IPS-NIHi7 (cell line): Measurements from ENCODE around the gene SEC31A.
A peak's percentile ranks its signal among the peaks of the same experiment; 100 is the strongest.
"Not testable (repeated sequence)": the region's sequence is repeated elsewhere in the genome, so short reads cannot be mapped to it uniquely, and the experiment has no call there.

Experiments
- DNase-seq: peaks from one replicate; pipeline ENCODE4 v3.0.0; 2012; ENCODE audit warnings: mixed read lengths; ENCODE audit errors: extremely low spot score

Gene SEC31A, protein sequence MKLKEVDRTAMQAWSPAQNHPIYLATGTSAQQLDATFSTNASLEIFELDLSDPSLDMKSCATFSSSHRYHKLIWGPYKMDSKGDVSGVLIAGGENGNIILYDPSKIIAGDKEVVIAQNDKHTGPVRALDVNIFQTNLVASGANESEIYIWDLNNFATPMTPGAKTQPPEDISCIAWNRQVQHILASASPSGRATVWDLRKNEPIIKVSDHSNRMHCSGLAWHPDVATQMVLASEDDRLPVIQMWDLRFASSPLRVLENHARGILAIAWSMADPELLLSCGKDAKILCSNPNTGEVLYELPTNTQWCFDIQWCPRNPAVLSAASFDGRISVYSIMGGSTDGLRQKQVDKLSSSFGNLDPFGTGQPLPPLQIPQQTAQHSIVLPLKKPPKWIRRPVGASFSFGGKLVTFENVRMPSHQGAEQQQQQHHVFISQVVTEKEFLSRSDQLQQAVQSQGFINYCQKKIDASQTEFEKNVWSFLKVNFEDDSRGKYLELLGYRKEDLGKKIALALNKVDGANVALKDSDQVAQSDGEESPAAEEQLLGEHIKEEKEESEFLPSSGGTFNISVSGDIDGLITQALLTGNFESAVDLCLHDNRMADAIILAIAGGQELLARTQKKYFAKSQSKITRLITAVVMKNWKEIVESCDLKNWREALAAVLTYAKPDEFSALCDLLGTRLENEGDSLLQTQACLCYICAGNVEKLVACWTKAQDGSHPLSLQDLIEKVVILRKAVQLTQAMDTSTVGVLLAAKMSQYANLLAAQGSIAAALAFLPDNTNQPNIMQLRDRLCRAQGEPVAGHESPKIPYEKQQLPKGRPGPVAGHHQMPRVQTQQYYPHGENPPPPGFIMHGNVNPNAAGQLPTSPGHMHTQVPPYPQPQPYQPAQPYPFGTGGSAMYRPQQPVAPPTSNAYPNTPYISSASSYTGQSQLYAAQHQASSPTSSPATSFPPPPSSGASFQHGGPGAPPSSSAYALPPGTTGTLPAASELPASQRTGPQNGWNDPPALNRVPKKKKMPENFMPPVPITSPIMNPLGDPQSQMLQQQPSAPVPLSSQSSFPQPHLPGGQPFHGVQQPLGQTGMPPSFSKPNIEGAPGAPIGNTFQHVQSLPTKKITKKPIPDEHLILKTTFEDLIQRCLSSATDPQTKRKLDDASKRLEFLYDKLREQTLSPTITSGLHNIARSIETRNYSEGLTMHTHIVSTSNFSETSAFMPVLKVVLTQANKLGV

DNA sequence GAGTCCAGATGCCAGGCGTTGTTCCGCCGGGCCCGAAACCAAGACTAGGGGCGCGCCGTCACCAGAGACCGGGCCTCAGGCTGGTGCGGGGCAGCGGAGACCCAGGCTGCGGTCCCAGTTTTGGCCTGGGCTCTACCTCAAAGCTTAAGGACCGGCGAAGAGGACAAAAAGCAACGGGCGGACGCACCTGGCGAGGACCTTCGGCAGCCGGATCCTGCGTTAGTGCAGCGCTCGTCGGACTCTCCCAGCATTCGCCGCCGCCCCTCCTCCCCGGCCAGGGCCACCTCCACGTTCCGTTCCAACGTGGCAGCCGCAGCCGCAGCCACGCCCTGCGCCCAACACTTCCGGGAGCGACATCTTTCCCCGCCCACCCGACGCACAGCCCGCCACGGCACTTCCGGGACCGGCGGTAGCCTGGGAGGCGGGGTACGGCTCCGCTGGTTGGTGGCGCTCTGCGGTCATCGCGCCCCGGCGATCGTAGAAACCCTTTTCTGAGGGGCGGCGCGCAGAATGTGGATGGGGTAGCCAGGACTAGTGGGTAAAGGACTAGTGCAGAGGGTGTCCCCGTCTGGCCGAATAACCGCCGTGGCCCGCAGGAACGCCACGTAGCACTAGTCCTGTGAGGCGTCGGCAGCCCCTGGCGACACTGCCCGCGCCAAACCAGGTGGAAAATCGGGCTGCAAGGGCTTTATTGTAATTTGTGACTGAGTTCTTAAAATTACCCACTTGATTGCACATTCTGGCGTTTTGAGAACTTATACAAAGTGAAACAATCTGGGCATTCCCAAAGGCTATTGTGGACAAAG, at the start of gene SEC31A:
Gene SEC31A, minus strand, starts transcription at position 253 of the 806 bp plus-strand sequence. CDS start 9,217 bp downstream, outside the sequence.
- peak; percentile 92 for DNase-seq

DNA sequence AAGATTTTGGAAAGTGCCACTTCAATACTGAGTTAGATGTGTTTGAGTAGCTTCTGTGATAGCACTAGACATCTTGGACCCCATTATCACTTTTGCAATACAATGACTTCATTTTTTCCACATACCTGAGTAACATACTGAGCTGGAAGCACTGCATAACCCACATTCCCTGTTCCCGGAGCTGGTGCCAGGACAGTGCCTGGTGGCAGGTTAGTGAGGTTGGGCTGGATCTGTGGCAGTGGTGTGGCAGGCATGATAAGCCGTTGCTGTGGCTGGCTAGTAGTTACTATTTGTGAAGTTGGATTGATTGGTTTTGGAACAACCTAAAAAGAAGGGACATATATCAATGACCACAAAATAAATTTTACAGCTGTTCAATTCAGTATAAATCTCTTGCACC, 48.5 kb upstream of the SEC31A start:
- no peak for DNase-seq

DNA sequence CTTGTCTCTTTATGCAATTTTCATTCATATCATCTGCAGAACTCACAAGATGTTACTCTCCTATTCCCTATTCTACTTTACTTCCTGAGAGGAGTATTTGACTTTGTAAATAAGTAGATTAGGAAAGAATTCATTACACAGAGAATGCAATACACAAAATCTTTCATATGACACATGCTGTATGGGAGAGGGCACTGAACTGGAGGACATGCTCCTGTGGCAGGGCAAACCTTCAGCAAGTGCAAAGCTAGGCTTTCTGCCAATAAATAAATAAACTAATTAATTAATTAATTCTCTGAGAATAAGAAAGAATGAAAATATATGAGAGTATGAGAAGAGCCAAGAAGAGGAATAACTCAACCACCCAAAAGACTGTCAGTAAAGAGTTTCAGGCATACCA, 43.5 kb upstream of the SEC31A start:
- DNase-seq: no peak

DNA sequence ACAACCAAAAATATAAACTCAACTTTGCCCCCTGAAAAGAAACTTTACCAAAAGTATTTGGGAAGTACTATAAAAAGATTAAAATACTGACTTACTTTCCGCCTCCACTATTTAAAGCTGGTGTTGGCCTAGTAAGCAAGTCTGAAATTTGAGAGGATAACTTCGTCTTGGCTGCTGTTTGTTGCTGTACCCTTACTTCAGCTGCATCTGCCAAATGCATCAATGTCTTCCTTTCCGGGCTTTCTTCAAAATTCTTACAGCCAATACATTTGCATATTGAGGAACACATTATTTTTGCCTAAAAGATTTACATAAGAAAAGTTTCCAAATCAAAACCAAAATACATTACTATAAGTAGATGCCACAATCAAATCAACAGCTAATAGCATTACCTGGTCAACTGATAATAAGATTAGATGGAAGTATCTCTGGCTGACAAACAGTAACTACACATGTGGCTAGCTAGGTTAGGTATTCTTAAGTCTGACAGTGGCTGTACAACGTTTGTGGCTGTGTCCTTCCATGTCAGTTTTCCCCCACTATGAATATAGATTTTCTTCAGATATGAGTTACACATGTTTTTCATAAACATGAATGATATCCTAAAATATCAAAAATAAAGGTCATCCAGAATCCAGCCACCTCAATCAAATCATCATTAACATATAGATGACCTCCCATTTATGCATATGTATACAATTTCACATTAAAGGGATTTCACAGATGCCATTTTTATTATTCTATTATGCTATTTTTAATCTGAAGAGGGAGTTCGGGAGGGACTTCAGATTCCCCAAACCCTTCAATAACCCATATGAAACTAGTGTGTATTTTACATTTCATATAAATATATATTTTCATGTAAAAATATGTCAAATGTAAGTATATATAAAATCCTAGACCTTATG, 40.1 kb upstream of the SEC31A start:
- DNase-seq: no peak

DNA sequence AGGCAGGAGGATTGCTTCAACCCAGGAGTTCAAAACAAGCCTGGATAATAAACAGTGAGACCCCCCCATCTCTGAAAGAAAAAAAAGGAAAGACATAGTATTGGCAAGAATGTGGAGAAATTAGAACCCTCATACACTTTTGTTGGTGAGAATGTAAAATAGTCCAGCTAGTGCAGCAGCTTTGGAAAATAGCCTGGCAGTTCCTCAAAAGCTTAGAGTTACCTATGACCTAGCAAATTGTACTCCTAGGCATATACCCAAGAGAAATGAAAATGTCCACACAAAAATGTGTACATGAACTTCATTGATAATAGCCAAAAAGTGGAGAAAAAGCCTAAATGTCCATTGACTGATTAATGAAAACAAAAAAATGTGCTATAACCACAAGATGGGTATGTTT, 30.8 kb upstream of the SEC31A start:
- no peak for DNase-seq

DNA sequence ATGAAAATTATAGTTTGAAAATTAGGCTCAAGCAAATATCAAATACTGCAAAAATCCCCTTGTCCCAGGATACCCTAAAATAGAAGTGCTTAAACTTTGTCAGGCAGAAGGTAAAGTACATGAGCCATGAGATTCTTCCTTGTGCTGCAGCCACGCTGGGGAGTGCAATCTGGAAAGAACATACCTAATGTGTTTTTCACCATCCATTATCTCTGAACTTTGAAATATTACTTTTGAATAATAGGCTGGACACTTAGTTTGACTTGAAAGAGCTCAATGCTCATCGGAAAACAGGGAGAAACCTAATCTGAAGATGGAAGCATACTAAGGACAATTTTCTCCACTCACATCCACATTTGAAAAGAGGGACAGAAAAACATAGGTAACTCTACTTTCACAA, 28.4 kb upstream of the SEC31A start:
- no peak for DNase-seq

DNA sequence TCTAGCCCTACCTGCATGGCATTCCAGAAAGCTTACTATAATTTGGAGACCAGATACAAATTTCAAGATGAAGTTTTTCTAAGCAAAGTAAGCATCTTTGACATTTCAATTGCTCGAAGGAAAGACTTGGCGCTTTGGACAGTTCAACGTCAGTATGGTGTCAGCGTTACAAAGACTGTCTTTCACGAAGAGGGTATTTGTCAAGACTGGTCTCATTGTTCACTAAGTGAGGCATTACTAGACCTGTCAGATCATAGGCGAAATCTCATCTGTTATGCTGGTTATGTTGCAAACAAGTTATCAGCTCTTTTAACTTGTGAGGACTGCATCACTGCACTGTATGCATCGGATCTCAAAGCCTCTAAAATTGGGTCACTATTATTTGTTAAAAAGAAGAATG, 27.1 kb upstream of the SEC31A start:
- no peak for DNase-seq

DNA sequence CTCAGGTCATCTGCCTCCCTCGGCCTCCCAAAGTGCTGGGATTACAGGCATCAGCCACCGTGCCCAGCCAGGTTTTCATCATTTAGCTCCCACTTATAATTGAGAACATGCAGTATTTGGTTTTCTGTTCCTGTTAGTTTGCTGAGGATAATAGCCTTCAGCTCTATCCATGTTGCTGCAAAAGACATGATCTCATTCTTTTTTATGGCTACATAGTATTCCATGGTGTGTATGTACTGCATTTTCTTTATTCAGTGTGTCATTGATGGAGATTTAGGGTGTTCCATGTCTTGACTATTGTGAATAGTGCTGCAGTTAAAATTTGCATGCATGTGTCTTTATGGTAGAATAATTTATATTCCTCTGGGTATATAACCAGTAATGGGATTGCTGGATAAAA, 23.0 kb upstream of the SEC31A start:
- DNase-seq: not testable (repeated sequence)

DNA sequence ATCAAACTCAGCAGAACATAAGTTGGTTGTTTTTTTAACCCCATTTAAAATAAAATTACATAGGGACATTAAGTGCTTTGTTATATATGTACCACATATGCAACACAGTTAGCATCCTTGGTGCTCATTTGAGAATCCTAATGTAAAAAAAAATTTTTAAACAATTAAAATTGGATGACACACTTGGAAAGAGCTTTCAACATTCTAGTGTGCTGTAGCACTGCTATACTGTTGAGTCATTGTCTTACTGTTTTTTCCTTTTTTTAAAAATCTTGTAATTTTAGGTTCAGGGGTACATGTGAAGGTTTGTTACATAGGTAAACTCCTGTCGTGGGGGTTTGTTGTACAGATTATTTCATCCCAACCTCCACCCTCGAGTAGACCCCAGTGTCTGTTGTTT, 22.4 kb upstream of the SEC31A start:
- DNase-seq: no peak

DNA sequence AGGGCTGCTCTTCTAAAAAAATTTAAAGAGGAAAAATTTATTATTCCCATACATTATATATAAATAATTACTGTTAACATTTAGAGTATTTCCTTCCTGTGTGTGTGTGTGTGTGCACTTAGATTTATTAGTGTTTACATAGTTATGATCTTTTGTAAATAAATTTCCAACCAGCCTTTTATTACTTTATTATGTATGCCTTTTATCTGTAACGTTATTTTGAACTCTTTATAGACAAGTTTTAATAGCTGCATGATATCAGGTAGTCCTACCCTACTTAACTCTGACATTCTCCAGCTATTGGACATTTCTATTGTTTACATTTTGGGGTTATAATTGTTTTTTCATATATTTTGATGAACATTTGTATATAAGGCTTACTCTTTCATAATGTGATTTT, 18.4 kb upstream of the SEC31A start:
- DNase-seq: no peak

DNA sequence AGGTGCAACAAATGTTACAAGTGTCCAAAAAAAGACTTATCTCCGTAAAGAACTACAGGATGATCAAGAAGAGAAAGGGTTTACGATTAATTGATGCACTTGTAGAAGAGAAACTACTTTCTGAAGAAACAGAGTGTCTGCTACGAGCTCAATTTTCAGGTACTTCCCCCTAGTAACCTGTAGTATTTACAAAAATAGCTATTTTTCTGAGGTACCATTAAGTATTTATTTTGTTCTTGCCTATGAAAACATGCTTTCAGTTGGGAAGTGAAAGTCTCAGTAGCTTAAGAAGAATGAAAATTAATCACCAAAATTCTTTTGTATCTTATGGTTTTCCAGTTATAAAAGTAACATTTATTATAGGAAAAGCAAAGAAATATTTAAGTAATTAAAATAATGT, 15.5 kb upstream of the SEC31A start:
- DNase-seq: no peak

DNA sequence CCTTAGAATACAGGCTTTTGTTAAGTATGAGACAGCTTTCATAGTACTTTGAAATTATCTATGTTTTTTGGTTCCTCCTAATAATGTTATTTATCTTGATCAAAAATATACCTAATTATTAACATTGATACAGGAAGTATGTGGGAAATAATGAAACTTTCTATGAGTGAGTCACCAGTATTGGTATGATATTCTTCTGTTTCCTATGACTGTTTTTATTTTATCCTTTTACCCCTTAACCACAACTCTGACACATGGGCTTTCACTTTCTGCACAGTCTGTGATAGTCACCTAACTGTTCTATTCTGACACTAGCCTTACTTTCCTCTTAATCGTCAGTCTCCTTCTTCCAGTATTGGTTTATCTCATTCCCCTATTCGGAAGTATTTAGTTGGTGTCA, 14.3 kb upstream of the SEC31A start:
- DNase-seq: no peak

DNA sequence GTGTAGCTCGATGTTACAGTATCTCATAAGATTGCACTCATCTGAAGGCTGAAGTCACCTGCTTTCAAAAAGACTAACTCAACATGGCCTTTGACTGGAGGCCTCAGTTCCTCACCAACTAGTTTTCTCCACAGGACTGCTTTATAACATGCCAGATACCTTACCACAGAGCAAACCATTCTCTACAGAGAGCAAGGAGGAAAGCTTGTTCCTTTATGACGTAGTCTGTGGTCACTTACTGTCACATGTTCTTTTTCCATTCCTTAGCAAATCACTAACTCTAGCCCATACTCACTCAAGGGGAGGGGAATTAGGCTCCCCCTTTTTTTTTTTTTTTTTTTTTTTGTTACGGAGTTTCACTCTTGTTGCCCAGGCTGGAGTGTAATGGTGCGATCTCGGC, 12.8 kb upstream of the SEC31A start:
- no peak for DNase-seq

DNA sequence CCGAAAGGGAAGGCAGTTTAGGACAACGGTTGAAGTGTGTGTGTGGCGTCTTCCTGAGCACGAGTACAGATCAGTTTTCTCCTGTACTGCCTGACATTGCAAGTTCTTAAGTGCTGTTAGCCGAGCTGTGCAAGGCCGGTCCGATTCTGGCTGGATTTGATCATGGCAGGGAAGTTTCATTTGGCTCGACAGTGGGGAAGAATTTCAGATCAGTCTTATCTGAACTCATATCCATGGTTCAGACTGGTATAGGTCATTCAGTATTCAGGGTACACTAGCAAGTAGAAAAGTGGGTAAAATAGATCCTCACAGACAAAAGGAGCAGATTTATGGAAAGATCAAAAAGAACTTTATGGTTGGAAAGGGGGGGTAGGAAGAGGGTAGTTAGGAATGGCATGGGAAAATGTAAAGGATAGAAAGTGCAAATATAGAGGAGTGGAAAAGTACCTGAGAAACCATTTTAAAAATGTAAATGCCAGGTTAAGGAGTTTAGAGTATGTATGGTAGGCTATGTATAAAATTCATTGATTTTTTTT, 10.3 kb upstream of the SEC31A start:
- no peak for DNase-seq

DNA sequence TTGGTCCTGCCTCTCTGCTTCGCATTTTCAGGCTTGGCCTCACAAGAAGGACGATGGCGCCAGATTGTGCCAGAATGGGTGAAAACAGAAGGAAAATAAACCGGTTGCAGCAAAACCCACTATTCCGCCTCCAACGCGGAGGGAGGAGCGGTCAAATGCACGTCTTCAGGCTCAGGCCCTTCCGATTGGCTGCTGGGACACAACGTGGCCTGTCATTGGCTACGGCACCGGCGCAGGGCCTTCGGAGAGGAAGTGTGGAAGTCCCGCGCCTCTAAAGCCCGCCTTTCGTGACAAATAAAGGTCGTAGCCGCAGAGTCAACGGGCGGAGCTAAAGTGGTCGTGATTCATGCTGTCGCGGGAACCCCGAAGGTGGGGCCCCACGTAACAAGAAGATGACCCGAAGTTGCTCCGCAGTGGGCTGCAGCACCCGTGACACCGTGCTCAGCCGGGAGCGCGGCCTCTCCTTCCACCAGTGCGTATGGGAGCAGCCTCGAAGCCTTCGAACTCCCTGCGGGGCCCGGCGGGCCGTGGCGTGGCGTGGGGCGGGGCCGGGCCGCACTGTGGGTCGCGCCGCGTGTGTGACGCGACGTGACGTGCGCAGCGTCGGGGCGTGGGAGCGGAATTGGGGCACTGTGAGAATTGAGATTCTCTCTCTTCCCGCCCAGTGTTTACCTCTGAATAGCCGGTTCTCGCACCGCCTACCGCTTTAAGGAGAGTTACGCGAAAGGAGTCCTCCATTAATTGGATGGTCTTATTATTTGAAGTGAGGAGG, 9.6 kb upstream of the SEC31A start, which contains the start of gene THAP9:
Gene THAP9, plus strand, starts transcription at position 325 of the 772 bp plus-strand sequence. Its CDS starts 68 bp downstream, at position 393.
- peak; percentile 94 for DNase-seq

DNA sequence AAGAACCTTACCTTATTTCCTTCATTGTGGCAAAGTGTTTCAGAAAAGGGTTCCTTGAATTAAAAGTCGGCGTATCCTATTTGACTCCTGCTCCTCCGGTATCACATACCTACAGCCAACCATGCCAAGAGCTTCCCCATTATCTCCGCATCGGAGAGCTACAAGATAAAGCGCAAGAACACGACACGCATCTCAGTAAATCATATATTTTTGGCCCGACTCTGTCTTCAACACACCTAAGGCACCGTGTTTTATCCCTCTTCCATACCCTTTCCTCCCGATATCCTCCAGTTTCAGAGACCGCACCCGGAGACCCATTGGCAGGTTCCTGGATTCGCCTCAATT, 9.1 kb upstream of the SEC31A start:
- peak; percentile 10 for DNase-seq

DNA sequence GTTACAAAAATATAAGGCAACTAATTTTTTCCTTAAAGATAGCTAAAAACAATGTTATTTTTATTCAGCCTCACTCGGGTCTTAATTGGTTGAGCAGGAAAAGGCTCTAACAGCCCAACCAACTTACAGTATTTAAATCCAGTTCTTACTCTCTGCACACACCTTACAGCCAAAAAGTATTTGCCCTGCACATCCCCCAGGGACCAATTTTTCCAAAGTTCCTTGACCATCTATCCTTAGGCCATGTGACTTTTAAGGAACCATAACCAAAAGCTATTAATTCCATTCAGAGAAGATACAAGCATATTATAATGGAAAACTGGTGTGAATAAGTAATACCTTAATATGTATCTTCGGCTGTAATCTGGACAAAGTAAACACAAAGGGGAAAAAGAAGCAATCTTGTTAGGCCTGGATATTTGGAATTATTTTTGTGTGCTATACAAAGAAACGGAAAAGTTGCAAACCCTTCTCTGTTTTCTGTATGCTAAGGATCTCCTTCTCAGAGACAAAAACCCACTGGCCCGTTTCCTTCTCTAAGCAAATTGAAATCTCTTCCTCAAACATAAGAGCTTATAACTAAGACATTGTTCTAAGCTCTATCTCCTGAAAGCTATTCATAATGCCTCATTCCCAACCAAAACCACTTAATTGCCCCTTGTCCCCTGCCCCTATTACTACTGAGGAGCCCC, 8.6 kb upstream of the SEC31A start:
- DNase-seq: no peak
